ENCODE measurements around the gene VEGFD.

DNA sequence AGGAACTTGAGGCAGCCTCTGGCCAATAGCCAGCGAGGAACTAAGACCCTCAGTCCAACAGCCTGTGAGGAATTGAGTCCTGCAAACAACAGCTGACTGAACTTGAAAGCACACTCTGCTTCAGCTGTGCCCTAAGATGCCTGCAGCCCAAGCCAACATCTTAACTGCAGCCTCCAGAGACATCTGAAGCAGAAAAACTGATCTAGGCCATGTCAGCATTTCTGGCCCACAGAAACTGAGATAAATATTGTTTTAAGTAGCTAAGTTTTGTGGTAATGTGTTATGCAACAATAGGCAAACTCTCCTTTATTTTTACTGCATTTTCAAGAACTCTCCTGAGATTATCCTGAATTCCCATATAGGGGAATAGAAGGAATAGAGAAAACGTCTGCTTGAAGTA, 24.5 kb downstream of the VEGFD start:
- TF ChIP-seq ZNF549 (CRISPR knock-in tag; IDR thresholded peaks at IDR 0.05) (no peak), POLR2A (IDR thresholded peaks at IDR 0.05; ENCODE audit: insufficient read depth in 1 of 2, low read depth in 2 of 2, low read length in 2 of 2) (no peak), RFX3 (CRISPR knock-in tag; IDR thresholded peaks at IDR 0.05) (no peak), JUN (CRISPR knock-in tag; IDR thresholded peaks at IDR 0.05) (no peak), ARID2 (CRISPR knock-in tag; IDR thresholded peaks at IDR 0.05; ENCODE audit: borderline replicate concordance) (no peak), TEAD2 (CRISPR knock-in tag; IDR thresholded peaks at IDR 0.05) (no peak), CTCF (CRISPR knock-in tag; IDR thresholded peaks at IDR 0.05) (no peak)
